Activated CD4-positive, alpha-beta T cell treated with anti-CD3 and anti-CD28 coated beads, Interleukin-2, amount 50 U/mL, for 16 hours (primary cell): ENCODE measurements around the gene AZI2.
A peak's percentile ranks its signal among the peaks of the same experiment; 100 is the strongest.

Experiments used
- DNase-seq: peaks from one replicate; pipeline ENCODE4 v3.0.0-alpha.2; 2020

The AZI2 gene, protein sequence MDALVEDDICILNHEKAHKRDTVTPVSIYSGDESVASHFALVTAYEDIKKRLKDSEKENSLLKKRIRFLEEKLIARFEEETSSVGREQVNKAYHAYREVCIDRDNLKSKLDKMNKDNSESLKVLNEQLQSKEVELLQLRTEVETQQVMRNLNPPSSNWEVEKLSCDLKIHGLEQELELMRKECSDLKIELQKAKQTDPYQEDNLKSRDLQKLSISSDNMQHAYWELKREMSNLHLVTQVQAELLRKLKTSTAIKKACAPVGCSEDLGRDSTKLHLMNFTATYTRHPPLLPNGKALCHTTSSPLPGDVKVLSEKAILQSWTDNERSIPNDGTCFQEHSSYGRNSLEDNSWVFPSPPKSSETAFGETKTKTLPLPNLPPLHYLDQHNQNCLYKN

DNA sequence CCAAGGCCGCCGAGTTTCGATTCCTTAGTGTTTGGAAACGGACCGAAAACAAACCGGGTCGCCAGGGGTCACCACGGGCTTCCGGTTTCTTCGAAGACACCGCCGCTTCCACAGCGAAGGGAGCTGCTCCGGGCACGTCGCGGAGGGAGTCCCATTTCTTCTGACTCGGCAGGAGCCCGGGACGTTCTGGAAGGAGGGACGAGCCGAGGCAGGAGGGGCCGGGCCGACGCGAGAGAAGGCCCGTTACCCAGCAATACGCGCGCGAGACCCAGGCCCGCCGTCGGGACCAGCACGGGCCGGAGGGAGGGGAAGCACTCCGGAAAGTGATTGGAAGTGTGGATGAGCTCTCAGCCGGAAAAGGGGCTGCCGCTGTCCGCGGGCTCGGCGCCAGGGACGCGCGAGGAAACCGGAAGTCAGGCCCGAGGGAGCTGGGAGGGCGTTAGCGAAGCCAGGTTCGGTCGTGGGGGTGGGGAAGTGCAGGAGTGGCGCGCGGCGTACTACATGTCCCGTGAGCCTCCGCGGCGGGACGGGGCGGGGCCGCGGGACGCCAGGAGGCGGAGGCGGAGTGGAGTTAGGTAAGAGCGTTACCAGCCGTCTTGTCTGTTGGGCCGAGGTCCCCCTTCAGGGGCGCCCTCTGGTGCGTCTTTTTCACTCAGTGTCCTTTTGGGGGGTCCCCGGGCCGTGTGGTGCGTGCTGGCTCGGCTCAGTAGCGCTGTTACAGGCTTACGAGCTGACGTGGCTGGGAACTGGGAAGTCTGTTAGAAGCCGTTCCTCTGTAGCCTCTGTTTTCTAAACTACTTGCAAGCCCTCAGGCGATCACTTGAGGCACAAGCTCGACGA lies at the start of gene AZI2, which contains the start of gene ZCWPW2:
Gene AZI2, minus strand, starts transcription at position 196 of the 840 bp plus-strand sequence. CDS start 8,207 bp downstream, outside the sequence.
Gene ZCWPW2, plus strand, starts transcription at position 93 of the 840 bp plus-strand sequence. CDS start 64,348 bp downstream, outside the sequence.
- peak; percentile 94 for DNase-seq

DNA sequence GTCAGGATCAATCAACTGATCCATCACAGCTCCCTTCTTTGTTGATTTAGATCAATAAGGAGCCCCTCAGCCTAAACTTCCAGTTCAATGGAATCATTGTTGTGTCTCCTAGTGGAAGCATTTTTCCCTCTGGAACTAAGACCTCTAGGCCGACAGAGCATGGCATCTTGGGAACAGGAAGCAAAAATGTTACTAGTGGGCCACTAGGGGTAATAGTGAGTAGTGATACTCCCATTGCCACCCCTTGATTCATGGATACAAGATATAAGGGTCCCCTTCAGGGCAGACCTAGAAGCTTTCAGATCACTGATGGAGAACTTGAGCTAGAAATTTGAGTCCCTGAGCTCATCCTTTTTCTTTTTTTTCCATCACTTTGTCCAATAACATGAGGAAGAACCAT lies 40.4 kb upstream of the AZI2 start:
- no peak for DNase-seq

DNA sequence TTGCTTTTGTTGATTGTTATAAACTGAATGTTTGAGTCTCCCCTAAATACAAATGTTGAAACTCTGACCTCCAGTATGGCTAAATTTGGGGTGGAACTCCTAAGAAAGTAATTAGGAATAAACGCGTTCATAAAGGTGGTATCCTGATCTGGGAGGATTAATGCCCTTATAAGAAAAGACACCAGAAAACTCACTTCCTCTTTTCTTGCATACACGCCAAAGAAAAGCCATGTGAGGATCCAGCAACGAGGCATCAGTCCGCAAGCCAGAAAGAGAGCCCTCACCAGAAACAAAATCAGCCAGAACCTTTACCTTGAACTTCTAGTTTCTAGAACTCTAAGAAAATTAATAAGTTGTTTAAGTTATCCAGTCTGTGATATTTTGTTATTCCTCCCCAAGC lies 37.4 kb upstream of the AZI2 start:
- DNase-seq = no peak

DNA sequence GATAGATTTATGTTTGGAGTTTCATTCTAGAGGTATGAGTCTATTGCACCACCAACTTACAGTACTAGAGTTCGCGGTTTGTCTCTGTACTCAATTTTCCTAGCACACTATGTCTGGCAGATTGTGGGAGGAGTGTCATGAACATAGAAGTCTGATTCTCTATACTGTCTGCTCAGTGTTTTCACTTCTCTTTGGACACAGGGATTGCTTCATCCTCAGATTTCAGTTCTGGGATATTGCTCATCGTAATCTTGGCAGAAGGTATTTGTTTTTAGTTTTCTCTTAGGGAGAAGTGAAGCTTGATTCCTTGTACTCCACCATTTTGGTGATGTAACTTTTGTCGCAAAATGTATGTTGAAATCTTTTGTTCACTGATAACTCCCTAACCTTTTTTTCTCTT lies 27.8 kb upstream of the AZI2 start:
- no peak for DNase-seq

DNA sequence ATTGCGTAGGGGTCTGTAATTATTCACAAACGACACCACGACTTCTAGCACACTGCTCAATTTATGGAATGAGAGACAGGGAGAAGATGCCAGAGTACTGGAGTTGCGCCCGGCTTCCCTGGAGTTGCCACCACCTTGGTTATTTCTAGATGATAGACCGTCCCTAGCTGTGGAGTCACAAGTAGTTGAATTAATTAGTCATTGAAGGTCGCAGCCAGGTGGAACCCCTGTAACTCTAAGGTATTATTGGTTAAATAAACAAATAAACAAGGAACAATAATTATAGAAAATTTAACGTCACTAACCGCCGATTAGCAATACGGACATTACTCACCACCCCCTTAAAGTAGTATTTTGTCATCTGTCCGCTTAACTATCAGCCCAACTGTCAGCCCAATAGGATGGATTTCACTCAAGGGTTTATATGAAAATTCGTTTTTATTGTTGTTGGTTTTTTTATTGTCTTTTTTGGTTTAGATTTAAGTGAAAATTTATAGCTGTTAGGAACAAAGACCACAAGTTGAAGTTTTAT lies 911 bp upstream of the AZI2 start:
- no peak for DNase-seq

DNA sequence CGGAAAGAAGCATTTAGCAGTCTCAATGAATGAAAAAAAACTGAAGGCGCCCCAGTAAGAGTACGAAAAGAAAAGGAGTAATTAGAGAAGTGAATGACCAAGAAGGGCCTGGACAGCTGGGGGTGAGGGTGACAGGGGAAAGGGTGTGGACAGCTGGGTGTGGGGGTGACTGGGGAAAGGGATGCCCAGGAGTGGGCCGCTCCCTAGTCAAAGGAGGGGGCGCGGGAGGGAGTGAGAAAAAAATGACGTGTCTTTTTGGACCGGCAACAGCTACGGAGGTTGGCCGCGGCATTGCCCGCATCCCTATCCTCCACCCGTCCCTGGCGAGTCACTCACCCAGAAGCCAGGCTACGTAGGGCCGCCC lies 377 bp downstream of the AZI2 start:
- no peak for DNase-seq

DNA sequence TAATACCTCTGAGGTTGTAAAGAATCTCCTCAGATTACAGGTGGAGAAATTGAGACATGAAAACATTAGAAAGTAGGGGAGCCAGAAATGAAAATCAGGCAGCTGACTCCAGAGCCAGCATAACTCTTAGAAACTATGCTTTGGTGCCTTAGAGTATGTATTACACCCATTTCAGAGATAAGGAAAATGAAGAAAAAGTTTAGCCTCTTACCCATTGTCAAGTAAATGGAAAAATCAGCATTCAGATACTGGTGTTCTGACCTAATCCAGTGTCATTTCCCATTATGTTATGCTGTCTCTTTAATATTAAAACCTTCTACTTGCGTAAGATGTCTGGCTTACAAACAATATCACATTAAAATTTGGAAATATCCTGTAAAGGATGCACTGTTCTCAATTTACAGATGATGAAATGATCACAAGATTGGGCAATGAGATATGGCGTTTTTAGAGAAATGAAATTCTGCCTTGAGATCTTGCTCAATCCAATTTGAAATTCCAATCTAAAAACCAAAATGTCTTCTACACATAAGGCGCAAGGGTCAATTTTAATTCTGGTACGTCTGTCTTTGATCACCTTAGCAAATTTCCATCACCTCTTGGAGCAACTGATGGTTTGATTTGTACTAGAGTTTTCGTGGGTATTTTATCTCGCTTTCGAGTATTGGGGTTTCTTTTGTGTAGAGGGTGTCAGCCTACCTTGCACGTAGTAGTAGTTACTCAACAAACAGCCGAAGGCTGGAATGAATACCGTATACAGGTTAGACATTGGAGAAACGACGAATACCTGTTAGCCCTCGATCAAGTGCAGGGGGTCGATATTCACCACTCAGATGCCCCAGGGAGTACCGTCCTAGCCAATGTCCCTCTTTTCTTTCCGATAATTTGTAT lies 1.0 kb downstream of the AZI2 start:
- DNase-seq = no peak

DNA sequence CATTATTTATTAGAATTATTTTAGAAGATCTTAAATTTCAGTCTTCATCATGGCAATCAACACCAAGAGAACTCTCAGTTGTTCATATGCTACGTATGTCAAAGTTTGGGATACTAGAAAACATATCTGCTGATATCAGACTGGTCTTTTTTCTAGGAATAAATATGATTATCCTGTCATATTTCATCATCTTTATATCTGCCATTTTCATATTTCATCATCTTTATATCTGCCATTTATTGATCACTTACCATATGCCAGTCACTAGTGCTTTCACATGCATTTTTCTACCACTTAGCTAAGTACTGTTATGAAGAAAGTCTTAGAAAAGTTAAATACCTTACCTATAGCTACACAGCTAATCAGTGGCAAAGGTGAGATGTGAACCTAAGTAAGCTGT lies 2.9 kb downstream of the AZI2 start:
- no peak for DNase-seq

DNA sequence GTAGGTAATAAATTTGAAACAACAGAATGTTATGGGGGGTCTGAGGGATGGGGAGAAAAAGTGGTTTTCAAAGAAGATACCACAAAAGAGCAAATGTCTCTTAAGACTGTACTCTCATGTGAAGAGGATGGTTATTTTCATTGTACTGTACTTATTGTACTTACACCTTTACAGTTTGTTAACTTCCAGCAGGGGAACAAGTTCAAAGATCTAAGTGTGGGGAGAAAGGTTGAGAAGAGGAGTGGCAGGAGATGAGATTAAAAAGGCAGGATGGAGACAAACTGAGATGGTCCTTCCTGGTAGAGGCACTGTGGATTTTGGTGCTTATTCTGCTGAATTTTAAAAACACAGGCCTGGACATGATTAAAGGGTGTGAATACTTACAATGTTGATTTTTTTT lies 5.5 kb downstream of the AZI2 start:
- no peak for DNase-seq

DNA sequence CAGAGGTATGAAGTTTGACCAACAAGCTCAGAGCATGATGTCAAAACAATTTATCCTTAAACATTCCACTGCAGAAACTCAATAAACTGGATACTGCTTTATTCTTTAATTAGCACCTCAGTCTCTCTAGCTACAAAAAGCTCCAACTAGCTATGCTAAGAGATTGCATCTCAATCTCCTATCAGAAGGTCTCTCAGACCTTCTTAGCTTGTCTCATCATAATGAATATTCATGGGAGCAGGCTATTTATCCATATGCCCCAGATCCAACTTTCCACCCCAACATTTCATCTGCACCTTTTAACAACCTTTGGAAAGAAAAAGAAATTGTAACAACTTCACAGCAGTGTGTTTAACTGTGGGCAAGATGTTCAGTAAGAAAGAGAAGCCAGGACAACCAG lies 11.4 kb downstream of the AZI2 start:
- DNase-seq = no peak

DNA sequence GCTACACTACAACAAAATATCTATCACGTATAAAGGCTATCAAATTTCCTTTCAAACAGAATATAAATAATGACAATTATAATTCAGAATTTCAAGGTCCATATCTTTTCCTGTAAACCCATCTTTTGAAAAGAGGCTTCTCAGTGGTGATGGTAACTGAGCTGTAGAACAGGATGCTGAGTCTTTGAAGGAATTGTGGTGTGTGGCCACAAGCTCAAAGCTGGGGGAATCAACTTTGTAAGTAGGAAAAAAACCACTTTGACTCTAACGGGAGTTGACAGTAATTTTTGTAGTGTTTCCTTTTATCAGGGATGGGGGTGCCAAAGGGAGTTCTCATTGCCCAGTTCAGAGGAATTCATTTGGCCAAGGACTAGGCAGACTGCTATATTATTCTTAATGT lies 13.4 kb downstream of the AZI2 start:
- DNase-seq = no peak

DNA sequence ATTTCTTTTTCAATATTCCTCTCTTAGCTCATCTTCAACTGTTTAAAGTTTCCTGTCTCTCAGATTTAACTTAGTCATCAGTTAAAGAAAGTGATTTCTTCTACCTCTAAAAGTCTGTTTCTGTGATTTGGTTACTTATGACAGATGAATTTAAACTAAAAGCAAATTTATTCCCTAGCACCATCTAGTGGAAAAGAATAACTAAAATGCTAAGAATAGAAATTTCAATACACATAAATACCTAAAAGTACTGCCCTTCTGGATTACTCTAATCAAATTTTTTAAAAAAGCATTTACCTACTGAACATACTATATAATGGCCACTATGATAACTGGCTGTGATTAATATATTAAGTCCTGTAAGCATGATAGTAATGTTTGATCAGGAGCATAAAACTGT lies 14.1 kb downstream of the AZI2 start:
- no peak for DNase-seq

DNA sequence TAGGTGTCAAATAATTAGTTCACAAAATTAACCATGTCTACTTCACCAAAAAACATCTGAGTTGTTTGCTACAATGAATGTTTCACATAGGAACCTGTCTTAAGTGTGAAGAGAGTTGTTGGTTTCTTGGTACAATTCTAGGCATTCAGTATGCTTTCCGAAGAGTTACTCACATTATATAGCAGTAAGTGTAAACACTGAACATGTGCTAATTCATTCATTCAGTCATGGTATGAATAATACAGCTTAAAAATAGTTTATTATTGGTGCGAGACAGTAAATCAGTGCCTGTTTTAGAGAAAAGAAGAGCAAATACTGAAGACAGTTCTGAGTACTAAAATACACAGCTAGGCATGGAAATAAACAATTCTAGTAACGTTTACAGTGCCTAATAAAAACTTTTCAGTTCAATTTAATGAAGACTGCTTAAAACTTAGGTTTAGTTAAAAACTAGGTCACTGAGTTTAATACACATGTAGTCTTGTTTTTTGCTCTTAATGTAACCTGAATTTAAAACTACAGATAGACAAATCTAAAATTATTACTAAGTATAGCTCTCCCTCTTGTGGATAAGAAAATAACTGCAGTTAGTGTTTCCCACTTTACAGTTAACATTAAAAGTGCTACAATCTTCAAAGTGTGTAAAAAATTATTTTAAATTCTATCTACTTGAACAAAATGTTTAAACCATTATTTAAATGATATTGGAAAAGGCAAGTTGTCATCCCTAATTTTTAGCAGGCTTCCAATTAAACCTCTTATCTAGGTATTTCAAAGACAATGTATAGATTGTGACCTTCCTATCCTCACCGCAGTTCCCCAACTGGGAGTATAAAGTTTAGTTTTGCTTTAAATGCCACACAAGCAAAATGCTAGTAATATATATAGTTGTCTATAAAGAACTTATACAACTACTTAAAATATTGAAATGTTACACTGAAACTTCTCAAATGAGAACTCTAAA lies 20.2 kb downstream of the AZI2 start:
- peak; percentile 46 for DNase-seq

DNA sequence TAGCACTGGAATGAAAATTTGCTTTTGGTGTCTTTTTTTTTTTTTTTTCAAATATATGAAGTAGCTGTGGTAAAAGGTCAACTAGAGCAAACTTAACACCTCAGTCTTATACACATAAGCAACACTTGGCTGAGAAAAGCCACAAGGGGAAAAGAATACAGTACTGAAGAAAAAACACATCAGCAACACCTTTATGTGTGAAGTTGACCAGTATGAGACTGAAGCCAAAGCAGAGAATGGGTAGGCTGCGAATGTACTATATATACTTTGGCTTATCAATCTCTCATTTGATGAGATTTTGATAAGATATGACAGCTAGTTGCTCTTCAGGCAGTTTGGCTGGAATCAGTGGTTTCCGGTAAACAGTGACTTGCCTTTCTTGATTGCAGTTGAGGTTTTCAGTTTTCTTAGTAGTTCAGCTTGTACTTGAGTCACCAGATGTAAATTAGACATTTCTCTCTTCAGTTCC lies 22.1 kb downstream of the AZI2 start:
- DNase-seq = peak; percentile 90

DNA sequence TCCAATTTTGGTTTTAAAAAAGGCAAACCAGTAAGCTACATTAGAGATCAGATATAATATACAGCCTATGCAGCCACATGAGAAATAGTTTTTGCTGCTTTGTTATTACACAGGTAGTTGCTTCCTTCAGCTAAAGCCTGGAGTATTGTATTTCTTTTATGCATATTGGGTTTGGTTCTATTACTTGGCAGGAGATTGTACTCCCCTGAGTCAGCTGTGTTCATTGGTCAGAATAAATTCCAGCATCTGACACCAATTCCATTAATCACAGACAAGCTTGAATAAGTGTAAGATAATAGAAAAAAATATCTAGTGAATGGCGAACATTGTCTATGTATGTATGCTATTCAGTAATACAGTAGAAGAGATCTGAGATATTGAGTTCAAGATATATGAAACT lies 26.2 kb downstream of the AZI2 start:
- DNase-seq = no peak

DNA sequence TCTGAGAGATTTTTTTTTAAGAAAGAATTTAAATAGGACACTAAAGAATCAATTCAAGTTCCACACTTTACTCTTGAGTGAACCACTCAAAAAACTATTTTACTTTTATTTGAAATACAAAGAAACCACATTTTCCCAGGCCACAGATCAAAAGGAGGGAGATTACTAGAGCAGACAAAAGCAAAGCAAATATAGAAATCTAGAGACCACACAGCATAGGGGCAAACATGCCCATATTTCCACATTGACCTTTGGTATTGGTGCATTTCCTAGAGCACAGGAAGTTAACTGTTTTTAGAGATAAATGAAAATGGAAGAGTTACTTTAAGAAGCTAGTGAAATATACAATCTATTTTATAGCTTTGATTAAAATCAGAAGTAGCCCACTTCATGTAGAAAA lies 27.6 kb downstream of the AZI2 start:
- no peak for DNase-seq

DNA sequence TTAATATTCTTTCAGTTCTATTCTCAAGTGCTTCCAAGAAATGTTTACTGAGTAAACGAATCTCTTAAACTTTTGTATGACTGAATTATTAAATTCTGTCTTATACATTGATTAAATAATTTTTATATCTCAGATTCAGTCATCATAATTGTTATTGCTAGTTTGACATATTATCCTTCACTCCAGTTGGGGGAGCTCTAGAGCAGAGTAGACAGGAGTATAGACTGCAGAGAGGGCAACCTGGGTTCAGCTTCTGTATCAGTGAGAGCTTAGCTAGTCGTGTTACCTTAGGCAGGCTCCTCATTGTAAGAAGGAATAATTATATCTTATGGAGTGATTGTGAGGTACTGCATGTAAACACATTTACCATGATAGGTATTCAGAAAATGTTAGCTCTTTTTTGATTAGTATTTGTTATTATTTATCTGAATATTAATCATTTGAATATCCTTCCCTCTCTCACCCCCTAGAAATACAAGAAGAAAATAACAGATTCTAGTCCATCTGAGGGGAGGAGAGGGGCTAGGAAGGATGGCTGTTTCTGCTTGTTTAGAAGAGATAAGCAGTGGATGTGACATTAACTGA lies 31.1 kb downstream of the AZI2 start:
- DNase-seq = peak; percentile 71

DNA sequence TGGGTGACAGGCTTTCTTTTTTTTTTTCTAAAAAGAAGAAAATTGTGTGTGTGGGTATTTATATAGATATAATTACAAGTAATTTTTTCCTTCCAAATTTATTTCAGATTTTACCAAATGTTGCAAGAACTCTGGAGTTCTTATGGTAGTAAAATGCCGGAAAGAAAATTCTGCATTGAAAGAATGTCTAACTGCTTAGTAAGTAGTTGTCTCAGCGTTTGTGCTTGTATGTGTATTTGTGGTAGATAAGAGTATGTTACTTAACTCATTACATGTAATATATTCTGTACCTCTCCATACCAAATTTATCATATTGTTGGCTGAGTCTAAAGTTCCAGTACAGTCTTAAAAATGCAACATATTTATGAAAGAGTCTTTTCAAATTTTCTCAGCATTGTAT lies 32.4 kb downstream of the AZI2 start:
- no peak for DNase-seq

DNA sequence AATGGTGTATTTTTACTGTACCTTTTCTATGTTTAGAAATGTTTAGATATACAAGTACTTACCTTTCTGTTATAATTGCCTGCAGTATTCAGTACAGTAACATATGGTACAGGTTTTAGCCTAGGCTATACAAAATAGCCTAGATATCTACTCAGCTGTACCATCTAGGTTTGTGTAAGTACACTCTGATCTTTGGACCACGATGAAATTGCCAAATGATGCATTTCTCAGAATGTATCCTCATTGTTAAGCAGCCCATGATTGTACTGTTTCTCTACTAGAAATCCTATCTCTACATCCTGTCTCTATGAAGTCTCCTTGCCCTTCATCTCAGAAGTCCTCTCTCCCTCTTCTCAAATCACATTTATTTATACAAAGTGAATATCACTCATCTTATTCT lies 32.9 kb downstream of the AZI2 start:
- no peak for DNase-seq

DNA sequence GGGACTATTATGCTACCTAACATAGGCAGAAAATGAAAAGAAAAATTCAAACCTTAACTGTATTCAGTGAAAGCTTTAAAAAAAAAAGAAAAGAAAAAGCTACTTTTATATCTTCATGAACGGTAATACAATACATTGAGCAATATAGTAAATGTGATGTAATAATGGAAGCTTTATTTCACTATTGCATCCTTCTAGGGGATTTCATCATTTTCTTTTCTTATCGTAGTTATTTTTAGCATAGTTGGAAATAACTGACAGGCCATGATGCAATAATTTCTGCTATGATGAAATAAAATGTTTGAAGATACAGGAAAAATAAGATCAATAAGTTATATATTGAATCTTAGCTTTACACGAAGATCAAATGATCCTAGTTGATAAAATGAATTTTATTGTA lies 40.4 kb downstream of the AZI2 start:
- no peak for DNase-seq

DNA sequence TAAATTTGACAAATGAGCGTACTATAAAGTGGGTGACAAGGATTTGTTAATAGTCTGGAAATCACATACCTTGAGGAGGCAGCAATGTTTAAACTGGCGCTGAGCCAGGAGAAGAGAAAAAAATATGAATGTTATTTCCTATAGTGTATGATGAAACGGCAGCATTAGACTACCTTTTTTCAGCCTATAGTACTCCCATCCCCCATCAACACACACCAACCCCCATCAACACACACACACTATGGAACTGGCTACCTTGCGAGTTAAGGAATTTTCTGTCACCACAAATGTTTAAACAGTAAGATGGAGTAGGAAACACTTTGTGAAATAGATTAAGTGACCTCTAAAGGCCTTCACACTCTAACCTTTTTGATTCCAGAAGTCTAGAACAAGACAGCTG lies 46.9 kb downstream of the AZI2 start:
- no peak for DNase-seq
